ENCODE results near the gene GRIK4. TPM values are rescaled to one million over a fixed set of nuclear protein-coding genes. Genes with fewer than 3 reads are reported as not detected.
"Not testable (repeated sequence)": the region's sequence is repeated elsewhere in the genome, so short reads cannot be mapped to it uniquely, and the experiment has no call there.

Gene GRIK4
- polyA plus RNA-seq, 1 donor from 2014 or later: not detected

- H3K27me3 Mint-ChIP-seq: peaks cover 45% of the 10 kb centered on the region
- no peak overlapping the region for H3K27ac Mint-ChIP-seq
- H3K4me1 Mint-ChIP-seq: peaks cover 0 to 3% (median 2%) of the 10 kb centered on the region in 3 donors
- H3K4me3 Mint-ChIP-seq: no peak overlapping the region
- H3K9me3 Mint-ChIP-seq: peaks cover 8 to 19% (median 9%) of the 10 kb centered on the region in 3 donors
- H3K36me3 Mint-ChIP-seq: peaks cover 1% of the 10 kb centered on the region
Measured at GRCh38 chr11:120769906-120770305, 258.4 kb downstream of the GRIK4 start.

GRCh38 chr11:120771551-120772060, 260.1 kb downstream of the GRIK4 start:
- Mint-ChIP-seq H3K27ac (no peak overlapping the region), H3K9me3 (peaks cover 8 to 19% (median 9%) of the 10 kb centered on the region in 3 donors), H3K36me3 (peaks cover 1% of the 10 kb centered on the region), H3K4me3 (no peak overlapping the region), H3K4me1 (peaks cover 0 to 3% (median 2%) of the 10 kb centered on the region in 3 donors), H3K27me3 (peaks cover 47% of the 10 kb centered on the region)

GRCh38 chr11:120773501-120774031, 262.0 kb downstream of the GRIK4 start:
- no peak overlapping the region for H3K27ac Mint-ChIP-seq
- H3K36me3 Mint-ChIP-seq: peaks cover 1% of the 10 kb centered on the region

GRCh38 chr11:120774591-120775386, 263.2 kb downstream of the GRIK4 start:
- peaks cover 0 to 3% (median 2%) of the 10 kb centered on the region in 3 donors for H3K4me1 Mint-ChIP-seq
- peaks cover 1% of the 10 kb centered on the region for H3K36me3 Mint-ChIP-seq
- peaks cover 3 to 5% (median 4%) of the 10 kb centered on the region in 3 donors for H3K9me3 Mint-ChIP-seq
- peaks cover 45% of the 10 kb centered on the region for H3K27me3 Mint-ChIP-seq
- peak overlapping the region in 1 of 3 donors; percentile 4 for H3K27ac Mint-ChIP-seq
- no peak overlapping the region for H3K4me3 Mint-ChIP-seq

More at GRCh38 chr11:120773501-120774031, 262.0 kb downstream of the GRIK4 start:
- Mint-ChIP-seq H3K9me3 (peaks cover 4 to 10% (median 7%) of the 10 kb centered on the region in 3 donors), H3K4me1 (peaks cover 0 to 3% (median 2%) of the 10 kb centered on the region in 3 donors), H3K4me3 (no peak overlapping the region), H3K27me3 (peaks cover 43% of the 10 kb centered on the region)

GRCh38 chr11:120775986-120776951, 264.7 kb downstream of the GRIK4 start:
- peaks cover under 1% of the 10 kb centered on the region for H3K36me3 Mint-ChIP-seq
- H3K4me3 Mint-ChIP-seq: no peak overlapping the region

GRCh38 chr11:120778685-120779490, 267.3 kb downstream of the GRIK4 start:
- Mint-ChIP-seq H3K9me3 (peaks cover 0 to 3% (median 0%) of the 10 kb centered on the region in 3 donors), H3K4me3 (no peak overlapping the region), H3K27ac (no peak overlapping the region), H3K27me3 (peaks cover 21% of the 10 kb centered on the region), H3K36me3 (no peaks in the 10 kb centered on the region), H3K4me1 (no peaks in the 10 kb centered on the region)

More at GRCh38 chr11:120775986-120776951, 264.7 kb downstream of the GRIK4 start:
- peaks cover 0 to 3% (median 2%) of the 10 kb centered on the region in 3 donors for H3K4me1 Mint-ChIP-seq
- peak overlapping the region in 1 of 3 donors; percentile 56 for H3K27ac Mint-ChIP-seq
- H3K27me3 Mint-ChIP-seq: peaks cover 37% of the 10 kb centered on the region
- H3K9me3 Mint-ChIP-seq: peaks cover 0 to 5% (median 4%) of the 10 kb centered on the region in 3 donors

GRCh38 chr11:120780239-120780638, 268.7 kb downstream of the GRIK4 start:
- H3K27ac Mint-ChIP-seq: no peak overlapping the region
- H3K36me3 Mint-ChIP-seq: no peaks in the 10 kb centered on the region
- H3K4me1 Mint-ChIP-seq: no peaks in the 10 kb centered on the region
- no peak overlapping the region for H3K4me3 Mint-ChIP-seq
- H3K9me3 Mint-ChIP-seq: no peaks in the 10 kb centered on the region
- peaks cover 15% of the 10 kb centered on the region for H3K27me3 Mint-ChIP-seq

GRCh38 chr11:120781486-120782120, 270.1 kb downstream of the GRIK4 start:
- Mint-ChIP-seq H3K4me3 (no peak overlapping the region), H3K36me3 (peaks cover 4% of the 10 kb centered on the region), H3K27me3 (peaks cover 12% of the 10 kb centered on the region)

GRCh38 chr11:120784566-120785251, 273.2 kb downstream of the GRIK4 start:
- no peaks in the 10 kb centered on the region for H3K9me3 Mint-ChIP-seq
- H3K27ac Mint-ChIP-seq: no peak overlapping the region
- H3K27me3 Mint-ChIP-seq: peaks cover 1% of the 10 kb centered on the region
- no peak overlapping the region for H3K4me3 Mint-ChIP-seq
- no peaks in the 10 kb centered on the region for H3K4me1 Mint-ChIP-seq
- H3K36me3 Mint-ChIP-seq: peaks cover 4% of the 10 kb centered on the region

More at GRCh38 chr11:120781486-120782120, 270.1 kb downstream of the GRIK4 start:
- Mint-ChIP-seq H3K4me1 (no peaks in the 10 kb centered on the region), H3K9me3 (no peaks in the 10 kb centered on the region), H3K27ac (no peak overlapping the region)

GRCh38 chr11:120785576-120785975, 274.0 kb downstream of the GRIK4 start:
- H3K9me3 Mint-ChIP-seq: no peaks in the 10 kb centered on the region
- peaks cover 1% of the 10 kb centered on the region for H3K27me3 Mint-ChIP-seq
- H3K4me3 Mint-ChIP-seq: no peak overlapping the region
- no peaks in the 10 kb centered on the region for H3K4me1 Mint-ChIP-seq
- H3K27ac Mint-ChIP-seq: no peak overlapping the region
- peaks cover 4% of the 10 kb centered on the region for H3K36me3 Mint-ChIP-seq

GRCh38 chr11:120786206-120786735, 274.7 kb downstream of the GRIK4 start:
- Mint-ChIP-seq H3K4me1 (no peaks in the 10 kb centered on the region), H3K27ac (no peak overlapping the region), H3K4me3 (no peak overlapping the region), H3K27me3 (no peaks in the 10 kb centered on the region), H3K36me3 (peaks cover 4% of the 10 kb centered on the region), H3K9me3 (no peaks in the 10 kb centered on the region)

GRCh38 chr11:120787224-120787623, 275.7 kb downstream of the GRIK4 start:
- not testable (repeated sequence) for H3K4me3 Mint-ChIP-seq, H3K4me1 Mint-ChIP-seq, H3K36me3 Mint-ChIP-seq, H3K9me3 Mint-ChIP-seq, H3K27me3 Mint-ChIP-seq, H3K27ac Mint-ChIP-seq

- Mint-ChIP-seq H3K9me3 (no peaks in the 10 kb centered on the region), H3K4me1 (no peaks in the 10 kb centered on the region), H3K36me3 (peaks cover 4% of the 10 kb centered on the region), H3K4me3 (no peak overlapping the region), H3K27me3 (no peaks in the 10 kb centered on the region), H3K27ac (no peak overlapping the region)
Measured at GRCh38 chr11:120789391-120789790, 277.8 kb downstream of the GRIK4 start.

All from IgD-negative memory B cell (primary cell).